Uterus (tissue), 2 donors: ENCODE results near the gene SMARCC1.

Experiments
- POLR2A ChIP-seq, 2 donors: fragments of 450-650 bp; IDR thresholded peaks; one replicate each; pipeline ENCODE4 v1.6.1; 2016; ENCODE audit warnings: antibody characterized with exemption in 2 of 2, mild to moderate bottlenecking in 1 of 2, moderate library complexity in 1 of 2
- TF ChIP-seq, protein P1 (sequence below), 4 experiments: fragments of 200-600 bp in 2 of 4; fragments of 450-650 bp in 2 of 4; sonication (generic) in 2 of 4; IDR thresholded peaks; one replicate each; pipeline ENCODE4 v1.5.1; 2016 to 2019; ENCODE audit warnings: antibody characterized with exemption in 4 of 4, mild to moderate bottlenecking in 2 of 4, moderate library complexity in 1 of 4

DNA sequence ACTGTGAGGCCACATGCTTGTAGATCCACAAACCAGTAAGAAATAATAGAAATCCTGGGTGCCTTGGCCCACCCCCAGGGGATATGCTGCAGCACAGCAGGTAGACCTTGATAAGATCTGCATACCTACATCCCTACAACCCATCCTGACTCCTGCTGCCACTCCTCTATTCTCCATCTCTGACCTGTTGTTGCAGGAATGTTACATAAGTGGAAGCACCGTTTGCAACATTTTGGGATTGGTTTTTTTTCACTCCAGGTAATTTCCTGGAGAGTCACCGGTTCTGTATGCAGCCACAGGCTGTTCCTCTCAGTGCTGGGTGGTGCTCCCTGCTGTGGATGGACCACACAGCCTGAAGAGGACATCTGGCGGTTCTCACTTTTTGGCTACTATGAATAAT lies 186.9 kb downstream of the SMARCC1 start:
- TF ChIP-seq, protein P1, sequence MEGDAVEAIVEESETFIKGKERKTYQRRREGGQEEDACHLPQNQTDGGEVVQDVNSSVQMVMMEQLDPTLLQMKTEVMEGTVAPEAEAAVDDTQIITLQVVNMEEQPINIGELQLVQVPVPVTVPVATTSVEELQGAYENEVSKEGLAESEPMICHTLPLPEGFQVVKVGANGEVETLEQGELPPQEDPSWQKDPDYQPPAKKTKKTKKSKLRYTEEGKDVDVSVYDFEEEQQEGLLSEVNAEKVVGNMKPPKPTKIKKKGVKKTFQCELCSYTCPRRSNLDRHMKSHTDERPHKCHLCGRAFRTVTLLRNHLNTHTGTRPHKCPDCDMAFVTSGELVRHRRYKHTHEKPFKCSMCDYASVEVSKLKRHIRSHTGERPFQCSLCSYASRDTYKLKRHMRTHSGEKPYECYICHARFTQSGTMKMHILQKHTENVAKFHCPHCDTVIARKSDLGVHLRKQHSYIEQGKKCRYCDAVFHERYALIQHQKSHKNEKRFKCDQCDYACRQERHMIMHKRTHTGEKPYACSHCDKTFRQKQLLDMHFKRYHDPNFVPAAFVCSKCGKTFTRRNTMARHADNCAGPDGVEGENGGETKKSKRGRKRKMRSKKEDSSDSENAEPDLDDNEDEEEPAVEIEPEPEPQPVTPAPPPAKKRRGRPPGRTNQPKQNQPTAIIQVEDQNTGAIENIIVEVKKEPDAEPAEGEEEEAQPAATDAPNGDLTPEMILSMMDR (IDR thresholded peaks at IDR 0.05): no peak
- no peak for TF ChIP-seq POLR2A (IDR thresholded peaks at IDR 0.05)
